GM21786 (cell line): ENCODE measurements around the gene NEK10.

Source experiments
- ATAC-seq: cut with Tn5 transposase; IDR thresholded peaks from one replicate; pipeline ENCODE4 v1.9.1; 2021; ENCODE audit not compliant: unreplicated experiment

NEK10 gene

DNA sequence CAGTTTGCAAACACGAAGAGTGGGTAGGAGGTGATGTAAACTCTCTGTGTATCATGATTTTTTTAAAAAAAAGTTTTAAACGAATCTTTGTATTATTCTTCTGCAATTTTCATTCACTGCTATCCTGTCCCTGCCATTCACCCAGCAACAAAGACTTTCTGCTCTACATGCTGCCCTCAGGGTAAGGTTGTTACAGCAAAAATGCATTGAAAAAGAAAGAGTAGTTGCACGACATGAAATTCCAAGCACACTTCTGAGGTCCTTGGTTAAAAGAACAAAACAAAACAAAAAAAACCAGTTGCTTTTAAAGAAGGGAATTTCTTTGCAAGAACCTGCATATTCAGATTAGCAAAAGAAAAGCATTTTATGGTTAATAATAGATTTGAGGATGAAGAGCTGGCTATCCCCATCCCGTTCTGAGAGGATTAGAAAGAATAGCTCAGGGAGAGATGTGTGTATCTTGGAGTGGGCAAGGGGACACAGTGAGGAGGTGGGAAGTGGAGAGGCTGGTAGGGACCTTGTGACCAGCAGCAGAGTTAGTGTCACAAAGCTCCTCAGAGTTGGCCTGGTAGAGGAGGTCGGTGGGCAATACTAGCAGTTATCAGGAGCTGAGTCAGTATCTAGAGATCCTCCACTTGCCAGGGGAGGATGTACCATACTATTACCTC, 290.8 kb downstream of the NEK10 start:
- no peak for ATAC-seq

- no peak for ATAC-seq
These were observed 292.2 kb downstream of the NEK10 start for GRCh38 chr3:27076815-27077630.

DNA sequence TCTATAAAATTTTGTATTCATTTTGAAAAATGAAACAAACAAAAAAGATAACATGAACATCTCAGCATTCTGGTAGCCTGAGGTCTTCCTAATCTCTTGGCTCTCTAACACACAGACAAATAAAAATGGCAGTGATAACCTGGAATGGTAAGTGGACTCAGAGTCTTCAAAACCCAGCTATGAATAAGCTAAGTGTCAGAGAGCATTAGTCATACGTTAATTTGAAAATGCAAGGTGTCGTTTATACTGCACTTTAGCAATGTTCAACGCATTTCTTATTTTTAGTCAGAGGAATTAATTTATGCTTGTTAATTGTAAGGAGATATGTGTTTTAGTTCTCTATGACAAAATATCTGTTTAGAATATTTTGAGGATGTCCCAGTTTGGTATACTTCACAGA, 294.3 kb downstream of the NEK10 start:
- ATAC-seq = no peak

DNA sequence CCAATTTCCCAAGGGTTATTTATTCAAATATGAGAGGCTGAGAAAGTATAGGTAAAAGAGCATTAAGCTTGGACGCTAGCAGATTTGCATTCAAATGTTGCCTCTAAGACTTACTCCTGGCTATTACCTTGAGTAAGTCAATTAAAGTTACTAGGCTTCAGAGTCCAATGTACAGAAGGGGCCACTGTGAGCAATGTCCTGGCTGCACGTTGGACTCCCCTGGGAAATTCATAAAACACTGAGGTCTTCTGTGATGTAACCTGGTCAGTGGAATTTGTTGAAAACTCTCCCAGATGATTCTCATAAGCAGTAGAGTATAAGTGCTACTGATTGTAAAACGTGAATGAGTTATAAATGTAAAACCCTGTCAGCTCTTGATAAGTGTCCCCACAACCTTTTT, 295.3 kb downstream of the NEK10 start:
- ATAC-seq = no peak

DNA sequence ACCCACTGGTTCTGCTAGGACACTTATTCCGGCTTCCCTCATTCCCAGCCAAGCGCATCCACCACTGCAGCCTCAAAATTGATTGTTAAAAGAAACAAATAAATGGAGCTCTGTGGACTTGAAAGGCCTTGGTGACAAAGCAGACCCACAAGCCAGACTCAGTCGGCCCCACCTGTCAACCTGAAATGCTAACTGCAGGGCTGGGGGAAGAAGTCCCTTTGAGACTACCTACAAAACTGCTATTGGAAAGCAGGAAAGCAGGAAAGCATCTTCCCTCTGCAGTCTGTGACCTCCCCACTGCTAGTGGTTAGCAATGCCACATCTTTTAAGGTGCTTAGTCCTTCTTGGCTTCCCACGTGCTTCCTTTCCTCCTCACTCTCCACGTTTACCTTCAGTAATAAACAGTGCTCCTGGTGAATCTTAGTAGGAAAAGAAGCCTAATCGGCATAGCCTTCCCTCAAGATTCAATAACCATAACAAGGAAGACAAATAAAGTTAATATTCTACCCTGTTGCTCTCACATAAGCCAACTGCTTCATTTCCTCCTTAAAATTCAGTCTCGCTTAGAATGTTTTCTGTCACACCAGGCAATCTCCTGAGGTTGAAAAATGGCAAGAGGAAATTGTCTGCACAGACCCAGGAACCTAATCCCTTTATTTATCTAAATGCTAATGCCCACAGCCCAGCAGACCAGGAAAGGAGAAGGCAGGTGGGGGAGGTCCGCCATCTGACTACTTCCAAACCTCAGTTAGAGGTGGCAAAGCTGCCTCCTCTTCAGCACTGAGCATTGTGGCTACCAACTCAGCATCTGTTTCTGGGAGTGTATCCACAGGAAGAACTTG, 296.2 kb downstream of the NEK10 start:
- ATAC-seq = no peak

GRCh38 chr3:27060336-27060735, 308.8 kb downstream of the NEK10 start:
- no peak for ATAC-seq
